DND-41 (cell line): ENCODE results near the gene GNAI2.

Experiments used
- ATAC-seq: fragments of 200-7000 bp; cut with Tn5 transposase; 3 replicates; pipeline ENCODE4 v1.9.1; 2021; ENCODE audit warnings: low read depth; ENCODE audit not compliant: insufficient read depth
- DNase-seq: peaks from one replicate; pipeline ENCODE4 v3.0.0-alpha.2; 2020
- H2AFZ ChIP-seq: 2 replicates; pipeline ENCODE4 v1.6.0; 2012; ENCODE audit warnings: low read depth, low read length
- H3K27ac ChIP-seq: 2 replicates; pipeline ENCODE4 v1.5.1; 2012; ENCODE audit warnings: low read length, inconsistent platforms
- H3K27me3 ChIP-seq: fragments of 200-600 bp; sonication (generic); 2 replicates; pipeline ENCODE4 v1.6.0; 2012; ENCODE audit warnings: low read length, mild to moderate bottlenecking, inconsistent platforms; ENCODE audit not compliant: insufficient read depth, poor library complexity
- H3K36me3 ChIP-seq: 2 replicates; pipeline ENCODE4 v1.5.1; 2012; ENCODE audit warnings: low read length, inconsistent platforms; ENCODE audit not compliant: insufficient read depth
- H3K4me1 ChIP-seq: 2 replicates; pipeline ENCODE4 v1.5.1; 2012; ENCODE audit warnings: mild to moderate bottlenecking, low read length; ENCODE audit not compliant: insufficient read depth
- H3K4me2 ChIP-seq: 2 replicates; pipeline ENCODE4 v1.6.0; 2012; ENCODE audit warnings: mild to moderate bottlenecking, moderate library complexity, low read length, inconsistent platforms; ENCODE audit not compliant: insufficient read depth
- H3K4me3 ChIP-seq, 2 experiments: fragments of 200-600 bp in 1 of 2; shearing (Covaris generic) in 1 of 2; 2 replicates each; pipeline ENCODE4 v1.5.1; 2012 to 2016; ENCODE audit warnings: inconsistent platforms in 2 of 2, low read length in 2 of 2, mild to moderate bottlenecking in 2 of 2, low read depth in 1 of 2, moderate library complexity in 1 of 2
- H3K79me2 ChIP-seq: 2 replicates; pipeline ENCODE4 v1.6.0; 2012; ENCODE audit warnings: low read length, inconsistent platforms; ENCODE audit not compliant: insufficient read depth
- H3K9ac ChIP-seq: 2 replicates; pipeline ENCODE4 v1.6.0; 2012; ENCODE audit warnings: low read depth, mild to moderate bottlenecking, inconsistent platforms, low read length, moderate library complexity
- H3K9me3 ChIP-seq: 2 replicates; pipeline ENCODE4 v1.5.1; 2012; ENCODE audit warnings: low read length, moderate library complexity, mild to moderate bottlenecking, inconsistent platforms; ENCODE audit not compliant: insufficient read depth, severe bottlenecking
- H4K20me1 ChIP-seq: 2 replicates; pipeline ENCODE4 v1.6.0; 2012; ENCODE audit warnings: low read length; ENCODE audit not compliant: insufficient read depth
- EZH2 ChIP-seq: IDR thresholded peaks from 3 replicates; pipeline ENCODE4 v1.6.1; 2012; ENCODE audit warnings: borderline replicate concordance, low read depth, mild to moderate bottlenecking, moderate library complexity, low read length, inconsistent platforms; ENCODE audit not compliant: severe bottlenecking
- TF ChIP-seq, protein P1 (sequence below): IDR thresholded peaks from 2 replicates; pipeline ENCODE4 v1.5.1; 2012; ENCODE audit warnings: borderline replicate concordance, low read length, moderate library complexity, mild to moderate bottlenecking; ENCODE audit not compliant: poor library complexity, severe bottlenecking; ENCODE audit errors: extremely low read depth

GNAI2 gene

DNA sequence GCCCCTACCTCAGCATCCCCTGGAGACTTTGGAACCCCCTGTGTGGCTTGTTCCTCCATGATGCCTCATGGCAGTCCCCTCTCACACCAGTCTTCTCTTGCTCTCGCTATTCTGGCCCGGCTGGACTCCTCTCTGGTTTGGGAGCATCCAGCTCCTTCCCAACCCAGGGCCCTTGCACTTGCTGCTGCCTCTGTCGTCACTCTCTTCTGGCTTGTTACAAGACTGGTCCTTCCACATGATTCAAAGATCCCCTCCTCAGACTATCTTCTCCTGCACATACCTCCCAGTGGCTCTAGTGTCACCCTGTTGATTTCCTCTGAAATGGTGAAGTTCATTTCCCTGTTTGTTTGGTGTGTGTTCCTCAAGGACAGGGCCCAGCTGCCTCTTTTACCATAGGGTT is 6.5 kb upstream of the GNAI2 start:
- no peaks in the 10 kb centered on the region for H4K20me1 ChIP-seq
- no peaks in the 10 kb centered on the region; the same call in 1 of the 2 replicates for H3K36me3 ChIP-seq
- ATAC-seq (no peak), DNase-seq (no peak)
- H3K9ac ChIP-seq = peak overlapping the region; percentile 13; the same call in 1 of the 2 replicates
- H3K4me2 ChIP-seq = no peak overlapping the region
- TF ChIP-seq, protein P1, sequence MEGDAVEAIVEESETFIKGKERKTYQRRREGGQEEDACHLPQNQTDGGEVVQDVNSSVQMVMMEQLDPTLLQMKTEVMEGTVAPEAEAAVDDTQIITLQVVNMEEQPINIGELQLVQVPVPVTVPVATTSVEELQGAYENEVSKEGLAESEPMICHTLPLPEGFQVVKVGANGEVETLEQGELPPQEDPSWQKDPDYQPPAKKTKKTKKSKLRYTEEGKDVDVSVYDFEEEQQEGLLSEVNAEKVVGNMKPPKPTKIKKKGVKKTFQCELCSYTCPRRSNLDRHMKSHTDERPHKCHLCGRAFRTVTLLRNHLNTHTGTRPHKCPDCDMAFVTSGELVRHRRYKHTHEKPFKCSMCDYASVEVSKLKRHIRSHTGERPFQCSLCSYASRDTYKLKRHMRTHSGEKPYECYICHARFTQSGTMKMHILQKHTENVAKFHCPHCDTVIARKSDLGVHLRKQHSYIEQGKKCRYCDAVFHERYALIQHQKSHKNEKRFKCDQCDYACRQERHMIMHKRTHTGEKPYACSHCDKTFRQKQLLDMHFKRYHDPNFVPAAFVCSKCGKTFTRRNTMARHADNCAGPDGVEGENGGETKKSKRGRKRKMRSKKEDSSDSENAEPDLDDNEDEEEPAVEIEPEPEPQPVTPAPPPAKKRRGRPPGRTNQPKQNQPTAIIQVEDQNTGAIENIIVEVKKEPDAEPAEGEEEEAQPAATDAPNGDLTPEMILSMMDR = no peak
- no peak for TF ChIP-seq EZH2
- no peaks in the 10 kb centered on the region for H3K27me3 ChIP-seq
- H3K4me3 ChIP-seq = no peak overlapping the region
- H3K9me3 ChIP-seq = no peaks in the 10 kb centered on the region
- H2AFZ ChIP-seq = no peak overlapping the region
- H3K27ac ChIP-seq = no peak overlapping the region
- H3K4me1 ChIP-seq = peaks cover 32% of the 10 kb centered on the region
- peaks cover 9% of the 10 kb centered on the region for H3K79me2 ChIP-seq

DNA sequence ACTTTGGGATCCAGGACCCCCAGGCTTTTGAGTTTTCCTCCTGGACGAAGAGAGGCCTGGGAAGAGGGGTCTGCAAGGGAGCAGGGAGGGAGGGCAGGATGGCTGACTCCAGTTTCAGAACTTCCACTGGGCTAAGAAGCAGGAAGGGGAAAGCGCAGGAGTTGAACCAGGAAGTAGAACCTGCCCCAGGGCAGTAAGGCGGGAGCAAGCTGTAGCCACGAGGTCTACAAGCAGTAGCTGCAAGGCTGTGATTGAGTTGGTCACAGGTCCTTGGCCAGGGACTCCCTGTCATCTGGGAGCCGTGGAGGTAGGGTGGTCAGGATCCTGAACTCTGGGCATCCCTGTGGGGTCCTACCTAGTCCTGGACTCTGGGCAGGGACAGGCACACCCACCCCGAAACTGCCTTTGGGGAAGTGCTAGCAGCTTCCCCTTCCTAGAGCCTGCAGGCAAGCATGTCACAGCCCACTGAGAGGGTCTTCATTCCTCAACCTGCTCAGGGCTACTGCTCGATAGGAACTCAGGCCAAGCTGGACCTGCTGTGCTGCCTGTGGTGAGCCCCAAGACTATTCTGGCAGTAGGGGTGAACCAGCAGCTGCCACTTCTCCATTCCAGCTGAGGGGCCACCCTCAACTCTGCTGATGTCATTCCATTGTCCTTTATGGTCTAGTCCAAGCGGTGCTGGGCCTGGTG is 5.8 kb upstream of the GNAI2 start:
- no peaks in the 10 kb centered on the region for H3K9me3 ChIP-seq
- H3K9ac ChIP-seq = 0 out of 2 replicates have a peak overlapping the region, but pooled peaks have one; percentile 13
- no peaks in the 10 kb centered on the region for H3K27me3 ChIP-seq
- H3K4me3 ChIP-seq = no peak overlapping the region
- H4K20me1 ChIP-seq = no peaks in the 10 kb centered on the region
- DNase-seq = no peak
- no peak for ATAC-seq
- H3K4me2 ChIP-seq = no peak overlapping the region
- peaks cover 12% of the 10 kb centered on the region for H3K79me2 ChIP-seq
- H3K27ac ChIP-seq = no peak overlapping the region
- H2AFZ ChIP-seq = no peak overlapping the region
- H3K36me3 ChIP-seq = no peaks in the 10 kb centered on the region; the same call in 1 of the 2 replicates
- H3K4me1 ChIP-seq = peaks cover 40% of the 10 kb centered on the region
- no peak for TF ChIP-seq EZH2
- TF ChIP-seq, protein P1 = no peak

DNA sequence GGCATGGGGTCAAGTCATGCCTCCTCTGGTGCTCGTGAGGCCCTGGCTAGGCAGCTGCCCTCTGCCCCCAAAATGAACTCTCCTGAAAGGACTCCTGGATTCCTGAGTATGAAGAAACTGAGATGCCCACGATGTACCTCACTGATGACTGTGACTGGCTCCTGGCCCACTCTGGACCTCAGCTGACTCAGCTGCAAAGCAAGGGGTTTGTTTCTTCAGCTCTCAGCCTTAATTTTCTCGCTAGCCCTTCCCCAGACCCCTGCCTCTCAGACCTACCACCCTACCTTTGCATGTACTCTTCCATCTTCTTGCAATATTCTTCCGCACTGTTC is 5.2 kb upstream of the GNAI2 start:
- ATAC-seq (no peak), DNase-seq (no peak)
- Histone ChIP-seq H3K4me1 (peaks cover 40% of the 10 kb centered on the region), H3K9me3 (no peaks in the 10 kb centered on the region), H3K4me2 (no peak overlapping the region), H3K27ac (no peak overlapping the region), H4K20me1 (no peaks in the 10 kb centered on the region), H3K27me3 (no peaks in the 10 kb centered on the region), H2AFZ (no peak overlapping the region), H3K79me2 (peaks cover 12% of the 10 kb centered on the region), H3K9ac (no peak overlapping the region), H3K4me3 (no peak overlapping the region), H3K36me3 (no peaks in the 10 kb centered on the region; the same call in 1 of the 2 replicates)
- TF ChIP-seq, protein P1 = no peak
- TF ChIP-seq EZH2 = no peak
